ENCODE data around the gene FAM149B1.
"Not testable (repeated sequence)": the region's sequence is repeated elsewhere in the genome, so short reads cannot be mapped to it uniquely, and the experiment has no call there.

The FAM149B1 gene

GRCh38 chr10:73238990-73239566 lies 71.2 kb downstream of the FAM149B1 start:
- no peak for DNase-seq

GRCh38 chr10:73239908-73240307 lies 72.0 kb downstream of the FAM149B1 start:
- DNase-seq: no peak

- DNase-seq: no peak
Measured at GRCh38 chr10:73244866-73245477, 77.1 kb downstream of the FAM149B1 start.

GRCh38 chr10:73246322-73246645 lies 78.4 kb downstream of the FAM149B1 start:
- DNase-seq: peak; percentile 24

- DNase-seq: peak; percentile 95
Measured at GRCh38 chr10:73246646-73247508, 79.0 kb downstream of the FAM149B1 start, which contains the start of gene DNAJC9. Gene DNAJC9 (minus strand): TSS chr10:73247255. CDS start chr10:73247189, 66 bp downstream.

GRCh38 chr10:73247509-73248258 lies 79.8 kb downstream of the FAM149B1 start:
- no peak for DNase-seq

- DNase-seq: no peak
Measured at GRCh38 chr10:73248259-73248724, 80.4 kb downstream of the FAM149B1 start.

- peak; percentile 43 for DNase-seq
Measured at GRCh38 chr10:73251683-73252444, 83.9 kb downstream of the FAM149B1 start.

GRCh38 chr10:73252445-73253224 lies 84.7 kb downstream of the FAM149B1 start, which contains the start of gene MRPS16:
Gene MRPS16 (minus strand): TSS chr10:73252644. CDS start chr10:73252482, 162 bp downstream.
- DNase-seq: peak; percentile 97

- peak; percentile 31 for DNase-seq
Measured at GRCh38 chr10:73253225-73253555, 85.3 kb downstream of the FAM149B1 start.

GRCh38 chr10:73258612-73259011 lies 90.7 kb downstream of the FAM149B1 start:
- not testable (repeated sequence) for DNase-seq

- no peak for DNase-seq
Measured at GRCh38 chr10:73261362-73261995, 93.6 kb downstream of the FAM149B1 start.

GRCh38 chr10:73262105-73262730 lies 94.3 kb downstream of the FAM149B1 start:
- no peak for DNase-seq

GRCh38 chr10:73262880-73263555 lies 95.1 kb downstream of the FAM149B1 start:
- no peak for DNase-seq

GRCh38 chr10:73263693-73264347 lies 95.9 kb downstream of the FAM149B1 start:
- no peak for DNase-seq

GRCh38 chr10:73264423-73264822 lies 96.5 kb downstream of the FAM149B1 start:
- DNase-seq: no peak

- no peak for DNase-seq
Measured at GRCh38 chr10:73281097-73281496, 113.2 kb downstream of the FAM149B1 start.

- no peak for DNase-seq
Measured at GRCh38 chr10:73287441-73287840, 119.5 kb downstream of the FAM149B1 start.

GRCh38 chr10:73289958-73290357 lies 122.0 kb downstream of the FAM149B1 start:
- DNase-seq: no peak

All from NCI-H146 (cell line).